Natural killer cell (primary cell): ENCODE data around the gene IGSF8. TPM values are rescaled to one million over a fixed set of nuclear protein-coding genes. Genes with fewer than 3 reads are reported as not detected.

Source experiments
- ATAC-seq, 3 donors: fragments of 150-1000 bp in 2 of 3; fragments of 200-7000 bp in 1 of 3; cut with Tn5 transposase; 1 replicate in 1 of 3; 2 replicates in 2 of 3; pipeline ENCODE4 v1.10.0; 2021; ENCODE audit warnings: mild to moderate bottlenecking in 2 of 3, moderate library complexity in 2 of 3
- DNase-seq, 2 donors: peaks; one replicate each; pipeline versions ENCODE4 v3.0.0 to v3.0.0-alpha.2; 2013 to 2021; ENCODE audit warnings: mixed read lengths in 1 of 2
- H3K27ac ChIP-seq: one replicate; pipeline ENCODE4 v1.5.1; 2013; ENCODE audit warnings: mild to moderate bottlenecking, low read length
- H3K27me3 ChIP-seq: one replicate; pipeline ENCODE4 v1.6.1; 2013; ENCODE audit warnings: low read length; ENCODE audit not compliant: control insufficient read depth, insufficient read depth
- H3K36me3 ChIP-seq: one replicate; pipeline ENCODE4 v1.6.1; 2013; ENCODE audit warnings: low read length; ENCODE audit not compliant: control insufficient read depth, insufficient read depth
- H3K4me1 ChIP-seq: one replicate; pipeline ENCODE4 v1.6.1; 2013; ENCODE audit warnings: low read length; ENCODE audit not compliant: control insufficient read depth, insufficient read depth
- H3K4me3 ChIP-seq: one replicate; pipeline ENCODE4 v1.5.1; 2013; ENCODE audit warnings: low read length
- H3K9me3 ChIP-seq: one replicate; pipeline ENCODE4 v1.6.1; 2013; ENCODE audit warnings: low read length; ENCODE audit not compliant: control insufficient read depth, insufficient read depth
- H3K27ac Mint-ChIP-seq, 2 donors: one replicate each; pipeline ENCODE4 v1.8.0; 2022; ENCODE audit warnings: mild to moderate bottlenecking in 2 of 2, mixed read lengths in 2 of 2, moderate library complexity in 1 of 2
- H3K27me3 Mint-ChIP-seq, 2 donors: one replicate each; pipeline ENCODE4 v1.8.0; 2022; ENCODE audit warnings: low read depth in 2 of 2, mixed read lengths in 2 of 2
- H3K36me3 Mint-ChIP-seq: one replicate; pipeline ENCODE4 v1.8.0; 2022; ENCODE audit warnings: mixed read lengths
- H3K4me1 Mint-ChIP-seq, 2 donors: one replicate each; pipeline ENCODE4 v1.8.0; 2022; ENCODE audit warnings: mixed read lengths in 2 of 2
- H3K4me3 Mint-ChIP-seq: one replicate; pipeline ENCODE4 v1.8.0; 2022; ENCODE audit warnings: mild to moderate bottlenecking, moderate library complexity, mixed read lengths
- H3K9me3 Mint-ChIP-seq, 2 donors: one replicate each; pipeline ENCODE4 v1.8.0; 2022; ENCODE audit warnings: mixed read lengths in 2 of 2
- CTCF ChIP-seq: fragments of 200-600 bp; IDR thresholded peaks from one replicate; pipeline ENCODE4 v1.8.0; 2022; ENCODE audit warnings: antibody characterized with exemption
- WGBS: methylation state at CpG from one replicate; pipeline ENCODE4 v1.1.7; 2013; ENCODE audit warnings: missing lambda C conversion rate; ENCODE audit not compliant: insufficient coverage; 5-methylcytosine and 5-hydroxymethylcytosine counted together
- intact Hi-C: fragments of 100-400 bp; cut with micrococcal nuclease; formaldehyde crosslinking; loops from one replicate; pipeline ENCODE4 v1.14.2; 2022
- total RNA-seq, 4 donors: library from RNA; stranded (reverse); fragments of 120-200 nt in 1 of 4; gene quantifications; one replicate each; pipeline versions ENCODE4 v1.2.3 to v1.2.4, GENCODE V29; 2013 to 2022

The IGSF8 gene
- total RNA-seq, 3 donors from 2014 or later (not counting 1 experiment from before 2014, with no cell fraction given): 26.3 to 35.3 (median 32.1) TPM

GRCh38 chr1:160049101-160049500 is 49.3 kb downstream of the IGSF8 start:
- peaks cover 18 to 28% of the 10 kb centered on the region in 2 donors for H3K27me3 Mint-ChIP-seq
- peaks cover 11 to 12% of the 10 kb centered on the region in 2 donors for H3K4me1 Mint-ChIP-seq
- H3K4me3 Mint-ChIP-seq: no peak overlapping the region
- no peaks in the 10 kb centered on the region for H3K9me3 Mint-ChIP-seq
- H3K4me3 ChIP-seq: no peak overlapping the region
- H3K4me1 ChIP-seq: peaks cover 7% of the 10 kb centered on the region
- DNase-seq: no peak
- no peaks in the 10 kb centered on the region for H3K36me3 Mint-ChIP-seq
- intact Hi-C loops: no loop called here
- WGBS: 89% methylated on average over 3 of the region's 3 CpGs
- no peak overlapping the region for H3K27ac Mint-ChIP-seq
- no peak overlapping the region for H3K27ac ChIP-seq
- ATAC-seq: no peak
- H3K36me3 ChIP-seq: no peaks in the 10 kb centered on the region
- no peaks in the 10 kb centered on the region for H3K9me3 ChIP-seq
- no peak for TF ChIP-seq CTCF
- H3K27me3 ChIP-seq: no peaks in the 10 kb centered on the region

GRCh38 chr1:160048335-160048734 is 50.1 kb downstream of the IGSF8 start:
- Histone ChIP-seq H3K9me3 (no peaks in the 10 kb centered on the region), H3K27ac (no peak overlapping the region), H3K36me3 (no peaks in the 10 kb centered on the region), H3K4me3 (no peak overlapping the region), H3K27me3 (no peaks in the 10 kb centered on the region), H3K4me1 (peaks cover 7% of the 10 kb centered on the region)
- Mint-ChIP-seq H3K4me1 (peaks cover 11 to 12% of the 10 kb centered on the region in 2 donors), H3K27ac (no peak overlapping the region), H3K27me3 (peaks cover 14 to 25% of the 10 kb centered on the region in 2 donors), H3K36me3 (no peaks in the 10 kb centered on the region), H3K9me3 (no peaks in the 10 kb centered on the region), H3K4me3 (no peak overlapping the region)
- intact Hi-C loops: no loop called here
- TF ChIP-seq CTCF: no peak
- no peak for ATAC-seq
- no peak for DNase-seq

- TF ChIP-seq CTCF: no peak
- DNase-seq: no peak
- ATAC-seq: no peak
- peaks cover 11 to 12% of the 10 kb centered on the region in 2 donors for H3K4me1 Mint-ChIP-seq
- H3K27ac ChIP-seq: no peak overlapping the region
- 70% methylated on average over 9 of the region's 9 CpGs for WGBS
- no peaks in the 10 kb centered on the region for H3K9me3 ChIP-seq
- H3K27me3 Mint-ChIP-seq: peaks cover 11 to 28% of the 10 kb centered on the region in 2 donors
- H3K9me3 Mint-ChIP-seq: no peaks in the 10 kb centered on the region
- no peak overlapping the region for H3K4me3 ChIP-seq
- H3K27me3 ChIP-seq: no peaks in the 10 kb centered on the region
- H3K4me3 Mint-ChIP-seq: peak overlapping the region; percentile 72
- H3K27ac Mint-ChIP-seq: peak overlapping the region in 1 of 2 donors; percentile 32
- peaks cover 7% of the 10 kb centered on the region for H3K4me1 ChIP-seq
- H3K36me3 ChIP-seq: no peaks in the 10 kb centered on the region
- H3K36me3 Mint-ChIP-seq: no peaks in the 10 kb centered on the region
- intact Hi-C loops: loop anchor here (2.0 kb wide), 1 partner anchor 31 kb away; no protein-coding TSS in a partner anchor
These were observed 51.1 kb downstream of the IGSF8 start for GRCh38 chr1:160047111-160047991.
